SJSA1 (cell line): Measurements from ENCODE around the gene ATG7. TPM values are rescaled to one million over a fixed set of nuclear protein-coding genes. Genes with fewer than 3 reads are reported as not detected.

ENCODE experiments used
- DNase-seq, 2 experiments: peaks; one replicate each; pipeline ENCODE4 v3.0.0-alpha.2; 2015 to 2020; ENCODE audit warnings: low spot score in 2 of 2, low read depth in 1 of 2
- H3K27ac ChIP-seq: fragments of 250-450 bp; sonication (Bioruptor Pico); 2 replicates; pipeline ENCODE4 v1.5.1; 2020; ENCODE audit warnings: mild to moderate bottlenecking, moderate library complexity
- H3K27me3 ChIP-seq: fragments of 250-450 bp; sonication (Bioruptor Pico); replicated peaks from 2 replicates; pipeline ENCODE4 v1.5.1; 2020; ENCODE audit warnings: mild to moderate bottlenecking, moderate library complexity
- H3K36me3 ChIP-seq: fragments of 250-450 bp; sonication (Bioruptor Pico); 2 replicates; pipeline ENCODE4 v1.5.1; 2020; ENCODE audit warnings: mild to moderate bottlenecking
- H3K4me1 ChIP-seq: fragments of 250-450 bp; sonication (Bioruptor Pico); replicated peaks from 2 replicates; pipeline ENCODE4 v1.6.1; 2021; ENCODE audit warnings: mild to moderate bottlenecking
- H3K4me3 ChIP-seq: fragments of 250-450 bp; sonication (Bioruptor Pico); 2 replicates; pipeline ENCODE4 v1.5.1; 2020; ENCODE audit warnings: mild to moderate bottlenecking
- H3K9me3 ChIP-seq: fragments of 250-450 bp; sonication (Bioruptor Pico); replicated peaks from 2 replicates; pipeline ENCODE4 v1.5.1; 2020; ENCODE audit warnings: mild to moderate bottlenecking
- total RNA-seq: library from RNA; depleted of rRNA; stranded (reverse); fragments of >200 nt; shearing (Covaris generic); gene quantifications from 2 replicates; pipeline ENCODE4 v1.2.3, GENCODE V29; 2014

Gene ATG7
- total RNA-seq, 1 experiment from 2014 or later: 45.2 TPM

- Histone ChIP-seq H3K27me3 (no peaks in the 10 kb centered on the region), H3K4me3 (no peak overlapping the region), H3K27ac (no peak overlapping the region), H3K9me3 (no peaks in the 10 kb centered on the region), H3K36me3 (peaks cover 47% of the 10 kb centered on the region), H3K4me1 (peaks cover 39% of the 10 kb centered on the region)
- no peak for DNase-seq
Observed at GRCh38 chr3:11552289-11553264, 280.4 kb downstream of the ATG7 start.

- H3K9me3 ChIP-seq: no peaks in the 10 kb centered on the region
- DNase-seq: peak in 1 of 2 experiments; percentile 27
- H3K27me3 ChIP-seq: no peaks in the 10 kb centered on the region
- peaks cover 42% of the 10 kb centered on the region for H3K4me1 ChIP-seq
- H3K27ac ChIP-seq: no peak overlapping the region
- no peak overlapping the region for H3K4me3 ChIP-seq
- H3K36me3 ChIP-seq: peaks cover 55% of the 10 kb centered on the region
Observed at GRCh38 chr3:11553436-11554235, 281.4 kb downstream of the ATG7 start.

GRCh38 chr3:11554236-11554610, 282.0 kb downstream of the ATG7 start:
- H3K36me3 ChIP-seq: peaks cover 61% of the 10 kb centered on the region
- H3K9me3 ChIP-seq: no peaks in the 10 kb centered on the region
- H3K4me1 ChIP-seq: peaks cover 39% of the 10 kb centered on the region
- H3K4me3 ChIP-seq: no peak overlapping the region
- no peaks in the 10 kb centered on the region for H3K27me3 ChIP-seq
- H3K27ac ChIP-seq: no peak overlapping the region
- no peak for DNase-seq

GRCh38 chr3:11554666-11555065, 282.5 kb downstream of the ATG7 start:
- no peaks in the 10 kb centered on the region for H3K27me3 ChIP-seq
- H3K27ac ChIP-seq: no peak overlapping the region
- H3K36me3 ChIP-seq: peaks cover 65% of the 10 kb centered on the region
- DNase-seq: no peak
- no peak overlapping the region for H3K4me3 ChIP-seq
- peaks cover 35% of the 10 kb centered on the region for H3K4me1 ChIP-seq
- H3K9me3 ChIP-seq: no peaks in the 10 kb centered on the region

GRCh38 chr3:11555211-11555782, 283.1 kb downstream of the ATG7 start:
- DNase-seq: no peak
- H3K9me3 ChIP-seq: no peaks in the 10 kb centered on the region
- H3K27ac ChIP-seq: no peak overlapping the region
- no peaks in the 10 kb centered on the region for H3K27me3 ChIP-seq
- H3K36me3 ChIP-seq: peaks cover 68% of the 10 kb centered on the region
- H3K4me1 ChIP-seq: peaks cover 34% of the 10 kb centered on the region
- no peak overlapping the region for H3K4me3 ChIP-seq

- Histone ChIP-seq H3K4me1 (peaks cover 34% of the 10 kb centered on the region), H3K9me3 (no peaks in the 10 kb centered on the region), H3K4me3 (no peak overlapping the region), H3K27me3 (no peaks in the 10 kb centered on the region), H3K36me3 (peaks cover 67% of the 10 kb centered on the region), H3K27ac (no peak overlapping the region)
- DNase-seq: no peak
Observed at GRCh38 chr3:11555881-11556633, 283.9 kb downstream of the ATG7 start.

- H3K27ac ChIP-seq: no peak overlapping the region
- DNase-seq: no peak
- H3K4me1 ChIP-seq: peaks cover 34% of the 10 kb centered on the region
- no peaks in the 10 kb centered on the region for H3K9me3 ChIP-seq
- no peaks in the 10 kb centered on the region for H3K27me3 ChIP-seq
- no peak overlapping the region for H3K4me3 ChIP-seq
- H3K36me3 ChIP-seq: peaks cover 70% of the 10 kb centered on the region
Observed at GRCh38 chr3:11556851-11557644, 284.9 kb downstream of the ATG7 start.

GRCh38 chr3:11558002-11558401, 285.8 kb downstream of the ATG7 start:
- H3K27me3 ChIP-seq: no peaks in the 10 kb centered on the region
- H3K4me3 ChIP-seq: no peak overlapping the region
- H3K4me1 ChIP-seq: peaks cover 34% of the 10 kb centered on the region
- no peaks in the 10 kb centered on the region for H3K9me3 ChIP-seq
- H3K36me3 ChIP-seq: peaks cover 80% of the 10 kb centered on the region
- peak overlapping the region; percentile 29; the same call in 1 of the 2 replicates for H3K27ac ChIP-seq
- peak; percentile 61 to 62 for DNase-seq

- no peak for DNase-seq
- H3K4me1 ChIP-seq: peaks cover 31% of the 10 kb centered on the region
- H3K4me3 ChIP-seq: no peak overlapping the region
- H3K36me3 ChIP-seq: peaks cover 85% of the 10 kb centered on the region
- no peaks in the 10 kb centered on the region for H3K27me3 ChIP-seq
- H3K27ac ChIP-seq: no peak overlapping the region
- H3K9me3 ChIP-seq: no peaks in the 10 kb centered on the region
Observed at GRCh38 chr3:11558411-11558903, 286.3 kb downstream of the ATG7 start.

GRCh38 chr3:11558918-11559815, 287.0 kb downstream of the ATG7 start:
- Histone ChIP-seq H3K36me3 (peaks cover 87% of the 10 kb centered on the region), H3K9me3 (no peaks in the 10 kb centered on the region), H3K4me3 (no peak overlapping the region), H3K27me3 (no peaks in the 10 kb centered on the region), H3K27ac (no peak overlapping the region), H3K4me1 (peaks cover 24% of the 10 kb centered on the region)
- no peak for DNase-seq

GRCh38 chr3:11559816-11560633, 287.8 kb downstream of the ATG7 start:
- no peak overlapping the region for H3K27ac ChIP-seq
- peaks cover 22% of the 10 kb centered on the region for H3K4me1 ChIP-seq
- peaks cover 86% of the 10 kb centered on the region for H3K36me3 ChIP-seq
- DNase-seq: no peak
- H3K4me3 ChIP-seq: no peak overlapping the region
- no peaks in the 10 kb centered on the region for H3K27me3 ChIP-seq
- no peaks in the 10 kb centered on the region for H3K9me3 ChIP-seq
